Stimulated activated CD8-positive, alpha-beta memory T cell treated with anti-CD3 and anti-CD28 coated beads, Interleukin-2, amount 100 ng/mL, for 48 hours (primary cell): Measurements from ENCODE around the gene RYR2.

Source experiments
- DNase-seq, 2 donors: peaks; one replicate each; pipeline ENCODE4 v3.0.0-alpha.2; 2020; ENCODE audit warnings: low read depth in 2 of 2

The RYR2 gene

DNA sequence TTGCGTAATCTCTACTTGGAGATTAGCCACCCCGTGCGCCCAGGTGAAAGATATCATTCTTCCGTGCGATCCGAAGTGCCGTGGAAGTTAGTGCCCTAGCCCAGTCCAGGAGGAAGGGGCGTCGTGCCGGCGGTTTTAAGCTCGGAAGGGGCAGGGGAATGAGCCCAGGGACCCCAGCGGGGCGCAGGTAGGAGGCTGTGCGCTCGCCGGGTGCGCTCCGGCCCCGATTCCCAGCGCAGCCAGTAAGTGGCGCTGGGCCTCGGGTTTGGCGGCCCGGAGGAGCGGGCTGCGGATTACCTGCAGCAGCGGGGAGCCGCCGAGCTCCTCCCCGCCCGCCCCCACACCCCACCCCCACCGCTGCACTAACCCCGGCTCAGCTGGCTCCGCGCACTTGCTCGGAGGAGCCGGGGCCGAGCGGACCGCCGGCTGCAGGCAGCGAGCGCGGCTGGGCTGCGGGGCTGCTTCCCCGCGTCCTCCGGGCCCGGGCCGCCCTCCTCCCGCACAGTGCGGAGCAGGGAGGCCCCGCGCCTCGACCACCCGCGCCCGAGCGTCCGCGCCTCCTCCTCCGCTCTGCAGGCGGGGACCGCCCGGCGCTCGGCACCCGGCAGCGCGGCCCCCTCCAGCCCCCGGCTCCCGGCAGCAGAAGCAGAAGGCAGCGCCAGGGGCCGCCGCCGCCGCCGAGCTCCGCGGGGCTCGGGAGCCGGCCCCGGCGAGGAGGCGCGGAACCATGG lies at the start of gene RYR2:
TSS of gene RYR2 (plus strand) at position 390 of the 731 bp plus-strand sequence. CDS start at position 728, 338 bp downstream.
- DNase-seq = no peak

DNA sequence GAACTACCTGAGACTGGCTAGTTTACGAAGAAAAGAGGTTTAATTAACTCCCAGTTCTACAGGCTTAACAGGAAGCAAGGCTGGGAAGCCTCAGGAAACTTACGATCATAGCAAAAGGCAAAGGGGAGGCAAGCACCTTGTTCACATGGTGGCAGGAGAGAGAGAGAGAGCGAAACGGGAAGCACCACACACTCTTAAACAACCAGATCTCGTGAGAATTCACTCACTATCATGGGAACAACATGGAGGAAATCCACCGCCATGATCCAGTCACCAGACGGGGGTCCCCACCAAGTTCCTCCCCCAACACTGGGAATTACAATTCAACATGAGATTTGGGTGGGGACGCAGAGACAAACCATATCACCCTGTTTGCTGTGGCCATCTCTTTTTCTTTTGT lies 49.5 kb upstream of the RYR2 start:
- DNase-seq = no peak

GRCh38 chr1:236994450-236994849 lies 47.5 kb upstream of the RYR2 start:
- DNase-seq = no peak

DNA sequence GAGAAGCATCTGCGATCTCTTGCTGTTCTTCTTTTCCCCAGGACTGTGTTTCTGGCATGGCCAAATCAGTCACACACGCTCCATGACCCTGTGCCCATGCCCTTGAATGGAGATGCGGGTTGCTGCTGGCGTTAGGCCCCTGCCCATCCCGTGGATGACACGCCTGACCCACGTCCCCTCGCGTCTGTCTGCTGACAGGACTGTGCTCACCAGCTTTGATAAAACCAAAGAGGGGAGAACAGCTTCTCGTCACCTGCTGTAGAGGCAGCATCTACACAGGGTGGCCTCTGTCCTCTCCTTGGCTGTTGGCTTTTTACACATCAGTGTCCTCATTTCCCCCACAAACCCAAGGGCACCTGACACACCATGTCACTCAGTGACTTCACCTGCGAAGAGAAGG lies 44.6 kb upstream of the RYR2 start:
- no peak for DNase-seq

- no peak for DNase-seq
These were observed 44.1 kb upstream of the RYR2 start for GRCh38 chr1:236997882-236998281.

GRCh38 chr1:236998546-236998945 lies 43.4 kb upstream of the RYR2 start:
- no peak for DNase-seq

DNA sequence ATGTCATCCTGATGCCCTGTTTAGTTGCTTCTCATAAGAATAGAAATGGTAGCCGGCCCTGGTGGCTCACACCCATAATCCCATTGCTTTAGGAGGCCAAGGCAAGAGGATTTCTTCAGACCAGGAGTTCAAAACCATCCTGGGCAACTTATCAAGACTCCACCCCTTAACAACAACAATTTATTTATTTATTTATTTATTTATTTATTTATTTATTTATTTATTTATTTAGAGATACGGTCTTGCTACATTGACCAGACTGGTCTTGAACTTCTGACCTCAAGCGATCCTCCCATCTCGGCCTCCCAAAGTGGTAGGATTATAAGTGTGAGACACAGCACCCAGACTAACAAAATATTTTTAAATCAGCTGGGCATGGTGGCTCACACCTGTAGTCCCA lies 41.8 kb upstream of the RYR2 start:
- no peak for DNase-seq

DNA sequence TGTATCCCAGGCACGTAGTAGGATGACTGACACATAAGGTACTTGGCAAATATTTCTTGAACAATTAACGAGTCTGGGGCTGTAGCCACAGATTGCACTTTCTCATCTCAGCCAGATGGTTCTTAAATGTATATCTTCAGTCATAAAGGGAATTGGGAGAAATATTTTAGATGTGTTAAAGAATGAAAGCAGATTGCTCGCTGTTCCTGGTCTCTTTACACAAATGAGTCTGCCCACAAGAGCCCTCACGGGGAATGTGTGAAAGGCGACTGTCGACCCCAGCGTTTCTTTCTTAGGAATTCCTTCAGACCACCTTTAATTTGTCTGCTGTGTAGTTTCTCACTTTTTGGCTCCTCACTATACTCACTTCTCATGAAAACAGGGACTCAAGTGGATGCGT lies 38.5 kb upstream of the RYR2 start:
- DNase-seq = no peak

DNA sequence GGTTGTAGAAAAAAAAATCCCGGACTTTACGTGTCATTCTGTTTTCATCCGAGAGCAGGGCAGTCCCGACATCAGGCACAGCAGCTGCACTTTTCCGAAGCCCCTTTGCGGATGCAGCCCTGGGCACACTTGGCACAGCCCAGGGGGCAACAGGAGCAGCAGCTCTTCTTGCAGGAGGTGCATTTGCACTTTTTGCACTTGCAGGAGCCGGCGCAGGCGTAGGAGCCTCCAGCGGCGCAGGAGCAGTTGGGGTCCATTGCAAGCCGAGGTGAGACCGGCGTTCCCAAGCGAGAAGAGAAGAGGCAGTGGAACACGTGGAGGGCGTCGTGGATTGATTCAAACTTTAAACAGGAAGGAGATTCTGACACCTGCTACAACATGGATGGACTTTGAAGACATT lies 37.9 kb upstream of the RYR2 start, which contains the start of gene MT1HL1:
TSS of gene MT1HL1 (minus strand) at position 326 of the 400 bp plus-strand sequence. CDS start at position 257, 69 bp downstream.
- DNase-seq = no peak

DNA sequence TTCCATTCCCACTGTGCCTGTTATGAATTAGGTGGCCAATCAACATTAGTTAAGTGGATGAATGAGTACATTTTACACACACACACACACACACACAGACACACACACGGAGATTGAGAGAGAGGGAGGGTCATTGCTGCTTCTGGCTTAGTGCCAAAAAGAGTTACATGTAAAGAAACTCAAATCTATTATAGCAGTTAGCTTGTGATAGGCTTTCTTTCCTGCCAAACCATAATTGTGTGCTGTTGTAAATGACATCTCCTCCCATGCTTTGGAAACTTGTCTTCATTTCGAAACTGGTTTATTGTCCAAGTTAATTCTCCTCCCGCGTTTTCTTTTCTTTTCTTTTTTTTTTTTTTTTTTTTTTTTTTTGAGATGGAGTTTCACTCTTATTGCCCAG lies 36.3 kb upstream of the RYR2 start:
- DNase-seq = no peak

DNA sequence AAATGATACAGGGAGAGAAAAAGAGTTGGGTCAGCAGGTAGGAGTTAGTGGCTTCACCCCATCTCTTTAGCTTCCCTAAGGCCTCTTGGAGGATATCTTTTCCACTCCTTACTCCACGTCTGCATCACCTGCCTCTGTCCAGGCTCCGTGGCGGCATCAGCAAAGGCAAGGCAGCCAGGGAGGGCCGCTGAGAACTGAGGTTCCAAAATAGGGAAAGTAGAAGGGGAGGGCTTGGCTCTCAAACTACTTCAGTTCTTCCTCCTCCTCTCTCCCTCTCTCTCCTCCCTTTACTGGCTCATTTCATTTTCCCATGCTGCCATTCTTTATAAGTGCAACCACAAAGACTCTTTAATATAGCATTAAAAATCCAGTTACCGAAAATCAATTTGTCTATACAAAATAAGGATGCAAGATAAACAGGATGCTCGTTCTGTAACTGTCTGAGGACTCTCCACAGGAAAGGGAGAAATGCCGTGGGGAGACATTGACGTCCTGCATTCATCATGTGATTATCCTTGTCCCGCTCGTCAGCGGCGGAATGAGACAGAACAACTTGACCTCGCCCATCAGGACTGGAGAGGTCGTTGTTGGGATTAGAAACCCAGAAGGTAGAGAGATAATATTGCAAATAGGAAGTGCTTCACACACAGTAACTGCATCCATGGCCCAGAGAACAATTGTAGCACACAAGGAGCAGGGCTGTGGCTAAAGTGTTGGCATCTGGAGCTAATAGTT lies 34.7 kb upstream of the RYR2 start:
- no peak for DNase-seq

DNA sequence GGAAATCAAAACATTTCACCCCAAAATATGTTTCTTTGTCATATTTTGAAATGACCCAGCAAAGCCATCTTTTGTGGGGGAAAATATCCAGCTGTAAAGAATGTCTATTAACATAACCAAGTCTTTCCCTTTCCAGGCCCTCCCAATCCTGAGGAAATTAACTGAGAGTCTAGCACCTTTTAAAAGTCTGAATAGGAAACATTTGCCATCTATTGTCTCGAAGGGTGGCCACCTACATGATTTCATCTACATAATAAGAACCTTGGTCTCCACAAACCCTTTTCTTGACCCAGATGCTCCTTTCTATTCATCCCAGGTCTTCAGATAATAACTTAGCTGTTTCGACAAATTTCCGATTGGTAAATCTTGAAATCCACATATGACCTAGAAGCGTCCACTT lies 32.4 kb upstream of the RYR2 start:
- DNase-seq = no peak

- no peak for DNase-seq
These were observed 30.6 kb upstream of the RYR2 start for GRCh38 chr1:237011432-237011831.

- DNase-seq = no peak
These were observed 29.6 kb upstream of the RYR2 start for GRCh38 chr1:237012361-237012760.

DNA sequence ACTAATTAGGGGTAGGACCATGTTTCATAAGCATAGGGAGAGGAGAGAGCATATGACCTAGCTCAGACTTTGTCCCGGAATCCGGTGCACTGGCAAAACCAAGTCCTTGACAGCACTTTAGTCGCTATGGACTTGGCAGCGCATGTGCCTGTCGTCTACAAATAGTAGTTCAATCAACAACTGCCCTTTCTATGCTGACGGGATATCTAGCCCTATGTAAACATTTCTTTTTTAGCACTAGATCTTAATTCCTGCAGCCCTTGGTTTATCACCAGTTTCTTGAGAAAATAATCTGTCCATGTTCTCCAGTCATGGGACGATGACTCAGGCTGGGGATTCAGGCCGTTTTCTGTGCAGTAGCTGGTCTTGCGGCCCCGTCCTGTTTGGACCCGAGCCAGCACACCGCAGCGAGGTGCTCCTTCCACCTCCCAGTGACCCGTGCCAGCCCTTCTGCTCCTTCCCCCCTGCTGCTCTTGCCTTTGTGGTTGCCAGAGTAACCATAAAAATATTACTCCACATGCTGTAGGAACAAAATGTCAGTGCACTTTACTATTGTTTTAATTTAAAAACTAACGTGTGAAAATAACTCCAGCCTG lies 29.1 kb upstream of the RYR2 start:
- no peak for DNase-seq

GRCh38 chr1:237013608-237014007 lies 28.4 kb upstream of the RYR2 start:
- no peak for DNase-seq

DNA sequence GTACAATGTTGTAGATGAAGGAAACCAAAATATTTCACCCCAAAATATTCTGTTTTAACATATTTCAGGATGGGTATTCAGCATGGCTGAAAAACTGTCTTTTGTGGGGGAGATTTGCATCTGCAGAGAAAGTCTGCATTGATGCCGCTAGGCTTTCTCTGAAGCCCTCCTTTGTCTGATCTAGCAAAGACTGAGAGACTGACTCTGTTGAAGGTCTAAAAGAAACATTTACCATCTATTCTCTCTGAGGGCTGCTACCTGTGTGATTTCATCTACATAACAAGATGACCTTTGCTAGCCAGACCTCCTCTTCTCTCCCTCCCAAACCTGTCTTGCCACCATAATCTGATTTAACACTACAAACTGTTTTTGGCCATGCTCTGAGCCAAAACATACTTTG lies 25.4 kb upstream of the RYR2 start:
- no peak for DNase-seq

DNA sequence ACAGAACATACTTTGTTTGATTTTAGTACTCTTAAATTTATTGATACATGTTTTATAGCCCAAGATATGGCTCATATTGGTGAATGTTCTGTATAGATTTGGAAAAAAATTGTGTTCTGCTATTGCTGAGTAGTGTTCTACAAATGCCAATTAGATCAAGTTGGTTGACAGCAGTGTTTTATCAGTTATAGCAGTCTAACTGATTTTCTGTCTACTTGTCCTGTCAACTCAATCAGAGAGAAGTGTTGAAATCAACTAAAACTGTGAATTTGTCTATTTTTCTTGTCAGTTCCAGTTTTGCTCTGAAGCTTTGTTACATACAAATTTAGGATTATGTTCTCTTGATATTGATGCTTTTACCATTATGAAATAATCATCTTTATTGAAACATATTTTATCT lies 23.1 kb upstream of the RYR2 start:
- no peak for DNase-seq

GRCh38 chr1:237025358-237026074 lies 16.5 kb upstream of the RYR2 start:
- no peak for DNase-seq

DNA sequence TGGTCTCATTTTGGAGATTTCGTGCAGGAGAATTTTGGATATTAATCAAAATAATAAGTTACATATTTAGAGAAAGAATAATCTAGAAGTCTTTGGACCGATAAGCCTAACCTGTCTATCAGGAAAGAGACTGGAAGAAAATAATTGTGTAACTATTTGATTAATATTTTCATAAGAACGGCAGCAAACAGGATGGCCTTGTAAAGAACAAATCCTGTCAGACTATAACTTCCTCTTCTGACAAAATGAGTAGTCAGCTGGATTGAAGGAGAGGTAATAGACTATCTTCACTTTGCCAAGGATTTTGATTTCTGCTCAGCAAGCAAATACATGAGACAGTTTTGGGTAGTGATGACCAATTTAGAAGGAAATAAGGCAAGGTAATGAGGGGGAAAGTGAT lies 12.7 kb upstream of the RYR2 start:
- DNase-seq = no peak

- no peak for DNase-seq
These were observed 12.0 kb upstream of the RYR2 start for GRCh38 chr1:237029850-237030535.

- no peak for DNase-seq
These were observed 10.5 kb upstream of the RYR2 start for GRCh38 chr1:237031480-237031879.
